NCI-H1930 (cell line): ENCODE measurements around the gene SEC23IP.
"Not testable (repeated sequence)": the region's sequence is repeated elsewhere in the genome, so short reads cannot be mapped to it uniquely, and the experiment has no call there.

Experiments
- DNase-seq, 2 experiments: peaks; one replicate each; lab custom pipeline; 2025; lab: John Stamatoyannopoulos, UW

Gene SEC23IP

DNA sequence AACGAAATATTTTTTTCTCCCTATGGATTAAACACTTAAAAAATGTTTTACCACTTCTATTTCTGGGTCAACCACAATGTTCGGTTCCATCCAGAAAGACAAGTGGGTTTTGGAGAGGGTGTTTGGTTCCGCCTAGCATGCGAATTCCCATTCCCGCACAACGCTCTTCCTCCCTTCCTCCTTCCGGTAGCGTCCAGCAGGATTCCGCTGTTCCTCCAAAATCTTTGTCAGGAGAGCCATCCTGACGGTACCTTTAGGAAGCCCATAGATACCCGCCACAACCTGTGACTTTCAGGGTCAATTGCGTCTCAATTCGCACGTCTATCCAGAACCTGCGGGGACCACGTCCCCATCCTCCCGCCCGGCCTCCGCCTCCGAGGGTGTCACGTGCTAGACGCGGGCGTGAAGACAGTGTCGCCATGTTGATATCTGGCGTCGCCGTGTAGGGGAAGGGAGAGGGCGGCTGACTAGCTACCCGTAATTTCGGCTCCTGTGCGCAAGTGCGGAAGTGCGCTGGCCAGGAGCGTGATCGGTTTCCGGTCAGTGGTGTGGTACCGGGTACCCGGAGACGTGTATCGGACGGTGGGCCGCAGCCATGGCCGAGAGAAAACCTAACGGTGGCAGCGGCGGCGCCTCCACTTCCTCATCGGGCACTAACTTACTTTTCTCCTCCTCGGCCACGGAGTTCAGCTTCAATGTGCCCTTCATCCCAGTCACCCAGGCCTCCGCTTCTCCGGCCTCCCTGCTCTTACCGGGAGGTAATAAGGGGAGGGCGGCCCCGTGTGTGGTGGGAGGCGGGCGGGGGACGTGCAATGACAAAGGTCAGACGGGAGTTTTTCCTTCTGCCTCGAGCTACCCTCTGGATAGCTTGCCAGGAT is at the start of gene SEC23IP:
Gene SEC23IP (plus strand): TSS at position 543 of the 878 bp plus-strand sequence. CDS start 53 bp downstream, at position 596.
- DNase-seq: peak; percentile 81 to 84

DNA sequence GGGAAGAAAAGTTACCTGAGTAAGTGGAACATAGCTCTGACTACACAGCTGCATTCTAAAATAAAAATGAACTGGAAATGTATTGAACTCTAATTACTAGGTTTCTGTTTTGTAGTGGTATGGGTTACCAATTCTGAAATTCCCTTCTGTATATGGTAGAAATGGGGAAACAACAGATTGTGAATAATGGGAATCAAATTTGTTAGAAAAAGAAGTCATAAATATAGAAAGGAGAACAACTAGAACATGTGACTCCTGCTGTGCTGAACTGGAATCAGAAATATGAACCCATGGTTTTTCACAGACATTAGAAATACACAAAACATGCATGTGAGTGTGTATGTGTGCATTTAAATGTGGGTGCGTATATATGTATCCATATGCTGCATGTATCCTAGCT is 46.9 kb upstream of the SEC23IP start:
- DNase-seq: no peak

DNA sequence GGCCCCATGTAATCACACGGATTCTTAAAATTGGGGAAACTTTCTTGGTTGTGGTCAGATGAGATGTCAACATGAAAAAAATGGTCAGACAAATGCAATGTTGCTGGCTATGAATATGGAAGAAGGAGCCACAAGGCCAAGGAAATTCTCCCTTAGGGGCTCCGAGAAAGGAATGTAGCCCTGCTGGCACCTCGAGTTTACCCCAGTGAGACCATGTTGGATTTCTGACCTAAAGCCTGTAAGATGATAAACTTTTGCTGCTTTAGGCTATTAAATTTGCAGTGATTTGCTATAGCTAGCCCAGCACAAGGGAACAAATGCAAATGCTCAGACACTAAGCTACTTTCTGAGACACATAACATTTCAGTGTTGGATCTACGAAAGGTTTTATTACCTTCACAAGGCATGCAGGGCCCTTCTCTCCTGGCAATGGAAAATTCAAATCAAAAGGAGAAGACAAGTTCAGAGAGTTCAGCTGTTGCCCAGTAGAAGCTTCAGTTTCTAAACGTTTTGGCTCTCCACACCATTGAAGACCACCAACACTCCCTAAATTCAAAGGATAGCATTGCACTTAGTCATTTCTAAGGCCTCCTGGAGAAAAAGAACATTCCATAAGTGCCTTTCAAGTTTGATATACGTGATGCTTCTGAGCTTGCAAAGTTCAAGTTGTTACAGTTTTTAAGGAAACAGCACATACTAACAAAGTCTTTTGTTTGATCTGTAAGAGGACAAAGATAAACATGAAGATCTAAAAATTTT is 43.3 kb upstream of the SEC23IP start:
- no peak for DNase-seq

DNA sequence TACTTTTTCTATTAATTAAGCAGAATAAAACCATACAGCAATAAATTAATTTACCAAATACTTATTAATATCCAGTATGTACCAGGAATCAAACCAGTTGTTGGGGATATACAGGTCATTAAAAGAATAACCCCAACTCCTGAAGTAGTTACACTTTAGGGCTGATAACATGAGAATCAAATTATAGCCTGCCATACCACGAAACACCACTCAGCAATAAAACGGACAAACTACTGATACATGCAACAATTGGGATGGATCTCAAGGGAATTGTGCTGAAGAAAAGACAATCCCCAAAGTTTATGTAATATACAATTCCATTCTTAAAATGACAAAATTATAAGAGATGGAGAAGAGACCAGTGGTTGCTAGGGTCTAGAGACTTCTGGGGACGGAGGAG is 42.6 kb upstream of the SEC23IP start:
- no peak for DNase-seq

DNA sequence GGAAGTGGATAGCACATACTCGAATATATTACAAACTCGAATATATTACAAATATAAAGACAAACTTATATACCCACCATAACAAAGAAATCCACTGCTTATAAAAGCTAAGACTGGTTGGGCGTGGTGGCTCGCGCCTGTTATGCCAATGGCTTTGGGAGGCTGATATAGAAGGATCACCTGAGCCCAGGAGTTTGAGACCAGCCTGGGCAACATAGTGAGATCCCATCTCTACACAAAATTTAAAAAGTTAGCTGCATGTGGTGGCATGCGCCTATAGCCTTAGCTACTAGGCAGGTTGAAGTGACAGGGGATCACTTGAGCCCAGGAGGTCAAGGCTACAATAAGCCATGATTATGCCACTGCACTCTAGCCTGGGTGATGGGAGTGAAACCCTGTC is 40.3 kb upstream of the SEC23IP start:
- DNase-seq: no peak

DNA sequence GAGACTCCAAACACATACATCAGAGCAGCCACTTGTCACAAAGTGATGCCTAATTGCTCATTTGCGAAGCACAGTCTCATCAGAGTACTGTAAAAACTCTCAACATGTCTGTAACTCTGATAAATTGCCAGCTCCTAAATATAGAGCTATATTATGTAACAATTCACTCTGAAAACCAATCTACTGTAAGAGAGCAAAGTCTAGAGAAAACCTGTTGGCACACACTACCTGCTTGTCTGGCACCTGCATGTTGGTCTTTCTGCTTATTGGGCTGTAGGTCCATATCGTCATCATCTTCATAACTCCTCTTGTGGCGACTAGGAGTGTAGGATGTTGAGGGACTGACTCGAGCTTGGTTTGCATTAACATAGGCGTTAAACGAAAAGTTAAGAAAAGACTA is 39.7 kb upstream of the SEC23IP start:
- no peak for DNase-seq

DNA sequence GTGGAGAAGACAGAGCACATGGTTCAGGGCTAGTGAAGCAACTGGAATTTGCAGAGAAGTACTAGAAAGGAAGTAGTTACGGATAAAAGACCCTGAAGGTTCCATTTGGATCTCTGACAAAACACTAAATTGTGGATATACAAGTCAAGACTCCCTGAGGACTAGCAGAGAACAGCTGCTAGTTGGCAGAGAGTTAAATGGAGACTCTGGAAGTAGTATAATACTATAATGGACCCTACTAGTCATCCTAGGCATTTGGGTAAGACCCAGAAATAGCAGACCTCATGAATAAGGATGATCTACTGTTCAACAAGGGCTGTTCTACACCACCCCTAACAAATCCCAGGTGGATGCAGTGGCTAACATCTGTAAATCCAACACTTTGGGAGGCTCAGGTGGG is 39.0 kb upstream of the SEC23IP start:
- DNase-seq: no peak

DNA sequence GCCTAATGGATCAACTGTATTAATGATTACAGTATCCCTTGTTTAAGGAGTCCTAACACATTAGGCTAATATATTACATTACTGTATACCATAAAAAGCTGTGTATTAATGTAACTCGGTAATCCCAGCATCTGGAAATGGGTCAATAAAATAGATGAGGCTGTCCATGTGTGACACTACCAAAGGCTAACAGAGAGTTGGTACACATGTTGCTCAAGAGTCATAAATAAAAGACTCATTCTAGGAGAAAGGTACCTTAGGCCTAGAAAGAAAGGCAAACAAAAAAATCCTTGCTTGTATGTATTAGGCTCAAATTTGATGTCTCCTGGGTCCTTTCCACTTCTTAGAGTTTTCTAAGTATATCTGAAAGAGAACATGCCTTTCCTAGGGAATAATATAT is 34.5 kb upstream of the SEC23IP start:
- DNase-seq: no peak

DNA sequence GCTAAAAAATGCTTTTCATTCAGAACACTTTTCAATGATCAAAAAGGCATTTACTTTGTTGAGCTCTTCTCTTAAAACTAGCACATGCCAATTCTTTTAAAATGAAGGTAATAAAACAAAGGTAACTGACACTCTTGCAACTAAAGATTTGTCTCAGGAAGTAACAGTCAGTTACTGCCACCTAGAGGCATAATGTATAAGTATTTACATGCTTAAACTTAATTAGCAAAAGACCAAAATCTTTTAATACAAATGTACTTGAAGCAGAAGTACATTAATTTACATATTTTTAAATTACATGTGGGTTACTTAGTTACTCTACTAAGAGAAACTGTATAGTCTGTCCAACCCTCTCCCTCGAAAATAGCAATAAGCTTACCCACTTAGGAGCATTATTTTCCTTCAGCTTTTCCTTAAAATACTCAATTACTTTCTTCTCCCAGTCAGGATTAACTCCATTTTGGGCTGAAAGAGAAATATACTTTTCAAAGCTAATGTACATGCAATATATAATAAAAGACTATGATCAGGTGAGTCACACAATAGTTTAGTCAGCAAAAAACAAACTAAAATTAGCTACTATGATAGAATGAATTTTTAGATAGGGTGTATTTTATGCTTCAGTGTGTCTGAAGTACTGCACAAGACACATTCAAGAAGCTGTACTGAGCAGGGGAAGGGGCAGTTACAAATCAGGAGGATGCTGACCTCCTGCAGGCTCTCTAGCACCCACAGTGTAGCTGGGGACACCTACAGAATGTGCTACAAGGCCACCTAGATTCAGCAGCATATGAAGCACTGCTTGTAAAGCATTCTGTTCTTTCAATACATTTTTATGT is 32.9 kb upstream of the SEC23IP start:
- no peak for DNase-seq

DNA sequence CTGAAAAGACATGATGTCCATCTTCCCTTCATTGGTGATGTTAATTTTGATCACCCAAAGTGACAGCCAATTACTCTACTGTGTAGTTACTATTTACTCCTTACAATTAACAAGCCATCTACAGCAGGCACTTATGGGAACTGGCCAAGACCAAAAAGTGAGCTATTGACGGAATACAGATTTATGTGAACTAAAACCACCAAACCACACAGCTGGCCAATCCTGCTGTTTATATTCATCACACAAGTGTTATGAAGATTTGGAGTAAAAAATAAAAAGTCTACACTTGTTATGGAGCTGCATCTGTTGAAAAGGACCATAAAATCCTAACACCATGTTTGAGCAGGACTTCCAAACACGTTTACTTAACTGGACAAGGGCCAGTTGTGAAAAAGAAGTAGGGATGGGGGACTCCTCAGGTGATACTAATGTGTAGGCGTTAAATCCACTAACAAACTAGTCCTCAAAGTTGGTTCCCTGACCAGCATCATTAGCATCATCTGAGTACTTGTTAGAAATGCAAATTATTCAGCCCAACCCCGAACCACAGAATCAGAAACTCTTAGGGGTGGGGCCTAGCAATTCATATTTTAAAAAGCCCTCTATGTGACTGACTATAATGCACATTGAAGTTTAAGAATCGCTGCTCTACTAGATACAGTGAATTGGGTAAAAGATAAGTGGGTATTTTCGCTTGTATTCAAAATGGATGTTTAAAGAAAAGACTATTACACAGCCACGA is 31.5 kb upstream of the SEC23IP start:
- no peak for DNase-seq

DNA sequence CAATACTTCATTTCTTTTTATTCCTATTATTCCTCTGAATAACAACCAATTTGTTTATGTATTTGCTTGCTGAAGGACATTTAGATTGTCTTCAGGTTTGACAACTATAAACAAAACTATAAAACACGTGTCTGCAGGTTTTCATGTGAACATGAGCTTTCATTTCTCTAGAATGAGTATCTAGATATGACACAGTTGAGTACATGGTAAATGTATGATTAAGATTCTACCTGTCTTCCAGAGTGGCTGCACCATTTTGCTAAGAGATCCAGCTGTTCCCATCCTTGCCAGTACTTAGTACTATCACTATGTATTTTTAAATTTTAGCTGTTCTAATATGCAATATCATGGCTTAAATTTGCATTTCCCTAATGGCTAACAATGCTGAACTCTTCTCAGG is 30.0 kb upstream of the SEC23IP start:
- DNase-seq: no peak

DNA sequence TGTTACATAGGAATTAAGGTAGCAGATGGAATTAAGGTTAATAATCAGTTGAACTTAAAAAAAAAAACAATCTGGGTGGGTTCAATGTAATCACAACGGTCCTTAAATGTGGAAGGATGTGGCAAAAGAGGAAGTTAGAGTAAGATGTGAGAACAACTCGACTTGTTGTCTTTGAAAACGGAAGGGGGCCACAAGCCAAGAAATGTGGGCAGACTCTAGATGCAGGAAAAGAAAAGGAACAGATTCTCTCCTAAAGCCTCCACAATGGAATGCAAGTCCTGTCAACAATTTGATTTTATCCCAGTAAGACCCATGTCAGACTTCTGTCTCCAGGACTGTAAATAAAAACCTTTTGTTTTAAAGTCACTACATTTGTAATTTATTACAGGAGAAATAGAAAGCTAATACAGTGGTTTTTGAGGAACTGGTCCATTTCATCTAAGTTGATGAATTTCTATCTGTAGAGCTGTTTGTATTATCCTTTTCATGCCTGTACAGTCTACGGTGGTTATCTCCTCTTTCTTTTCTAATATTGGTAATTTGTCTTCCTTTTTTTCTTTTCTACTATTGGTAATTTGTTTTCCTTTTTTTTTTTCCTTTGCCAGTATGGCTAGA is 28.5 kb upstream of the SEC23IP start:
- no peak for DNase-seq

DNA sequence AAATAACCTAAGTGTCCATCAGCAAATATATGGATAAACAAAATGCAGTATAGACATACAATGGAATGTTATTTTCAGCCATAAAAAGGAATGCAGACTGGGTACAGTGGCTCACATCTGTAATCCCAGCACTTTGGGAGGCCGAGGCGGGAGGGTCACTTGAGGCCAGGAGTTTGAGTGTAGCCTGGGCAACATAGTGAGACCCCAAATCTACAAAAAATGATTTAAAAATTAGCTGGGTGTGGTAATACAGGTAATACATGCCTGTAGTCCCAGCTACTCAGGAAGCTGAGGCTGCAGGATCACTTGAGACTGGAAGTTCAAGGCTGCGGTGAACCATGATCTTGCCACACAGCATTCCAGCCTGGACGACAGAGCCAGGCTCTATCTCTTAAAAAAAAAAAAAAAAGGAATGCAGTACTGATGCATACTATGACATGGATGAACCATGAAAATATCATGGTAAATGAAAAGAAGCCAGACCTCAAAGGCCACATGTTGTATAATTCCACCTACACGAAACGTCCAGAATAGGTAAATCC is 26.8 kb upstream of the SEC23IP start:
- no peak for DNase-seq

DNA sequence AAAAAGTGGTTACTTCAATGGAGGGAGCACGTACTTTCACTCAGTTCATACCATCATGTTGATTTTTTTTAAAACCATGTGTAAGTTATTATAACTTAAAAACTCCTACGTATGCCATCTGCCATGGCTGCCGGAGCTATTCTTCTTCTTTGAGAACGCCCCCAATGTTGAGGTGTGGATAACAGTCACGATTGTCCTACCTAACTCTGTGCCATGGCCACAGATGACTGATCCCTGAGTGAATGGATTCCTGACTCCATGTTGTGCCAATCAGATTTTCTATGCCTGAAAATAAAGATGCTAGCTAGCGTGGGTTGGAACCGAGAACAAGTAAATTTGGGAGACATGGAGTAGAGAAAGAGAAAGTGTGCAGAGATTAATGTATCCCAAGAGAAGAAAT is 25.2 kb upstream of the SEC23IP start:
- DNase-seq: no peak

DNA sequence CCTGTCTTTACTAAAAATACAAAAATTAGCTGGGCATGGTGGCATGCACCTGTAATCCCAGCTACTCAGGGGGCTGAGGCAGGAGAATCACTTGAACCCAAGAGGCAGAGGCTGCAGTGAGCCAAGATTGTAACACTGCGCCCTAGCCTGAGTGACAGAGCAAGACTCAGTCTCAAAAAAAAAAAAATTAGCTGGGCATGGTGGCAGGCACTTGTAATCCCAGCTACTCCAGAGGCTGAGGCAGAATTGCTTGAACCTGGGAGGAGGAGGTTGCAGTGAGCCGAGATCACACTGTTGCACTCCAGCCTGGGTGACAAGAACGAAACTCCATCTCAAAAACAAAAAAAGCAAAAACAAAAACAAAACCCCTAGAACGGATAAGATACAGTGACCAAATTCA is 23.1 kb upstream of the SEC23IP start:
- not testable (repeated sequence) for DNase-seq

DNA sequence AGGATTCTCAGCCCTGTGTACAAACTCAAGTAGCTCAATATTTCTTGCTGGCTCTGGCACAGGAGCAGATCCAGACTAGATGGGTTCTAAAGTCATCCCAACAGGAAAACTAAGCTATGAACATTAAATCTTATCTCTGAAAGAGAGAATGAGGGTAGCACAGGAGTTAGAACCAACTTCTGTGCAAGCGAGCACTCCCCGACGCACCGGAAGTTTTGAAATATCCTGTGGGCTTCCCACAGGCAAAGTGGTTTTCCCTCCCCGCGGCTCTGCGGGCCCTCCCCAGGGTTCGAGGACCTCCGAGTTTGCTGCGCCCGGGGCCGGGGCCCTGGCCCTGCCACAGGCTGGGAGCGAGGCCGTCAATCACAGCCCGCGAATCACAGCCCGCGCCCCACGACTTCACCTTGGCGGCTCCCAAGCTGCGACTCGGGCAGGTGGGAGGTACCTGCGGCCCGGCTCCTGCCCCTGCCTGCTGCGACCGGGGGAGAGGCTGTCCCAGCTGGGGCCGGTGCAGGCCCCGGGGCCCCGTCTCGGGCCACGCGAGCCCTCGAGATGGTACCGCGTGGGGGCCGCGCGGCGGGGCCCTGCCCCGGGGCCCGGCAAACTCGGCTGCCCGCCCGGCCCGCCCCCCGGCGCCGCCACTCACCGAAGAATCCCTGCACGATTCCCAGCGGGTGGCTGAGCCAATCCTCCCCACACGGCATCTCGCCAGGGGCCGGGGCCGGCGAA is 20.5 kb upstream of the SEC23IP start:
- no peak for DNase-seq

DNA sequence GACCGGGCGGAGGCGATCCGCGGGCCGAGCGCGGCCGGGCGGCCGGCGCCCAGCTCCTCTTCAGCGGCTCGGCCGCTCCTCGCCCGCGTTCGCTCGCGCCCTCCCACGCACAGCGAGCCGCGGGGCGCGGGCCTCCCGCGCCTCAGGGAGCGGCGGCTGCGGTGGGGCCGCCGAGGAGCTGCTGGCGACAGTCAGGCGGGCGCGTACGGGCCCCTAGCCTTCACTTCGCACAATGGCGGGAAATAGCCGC is 20.0 kb upstream of the SEC23IP start, which contains the start of gene MCMBP:
Gene MCMBP (minus strand): TSS at position 234 of the 250 bp plus-strand sequence. CDS start 259 bp downstream, outside the sequence.
- no peak for DNase-seq

DNA sequence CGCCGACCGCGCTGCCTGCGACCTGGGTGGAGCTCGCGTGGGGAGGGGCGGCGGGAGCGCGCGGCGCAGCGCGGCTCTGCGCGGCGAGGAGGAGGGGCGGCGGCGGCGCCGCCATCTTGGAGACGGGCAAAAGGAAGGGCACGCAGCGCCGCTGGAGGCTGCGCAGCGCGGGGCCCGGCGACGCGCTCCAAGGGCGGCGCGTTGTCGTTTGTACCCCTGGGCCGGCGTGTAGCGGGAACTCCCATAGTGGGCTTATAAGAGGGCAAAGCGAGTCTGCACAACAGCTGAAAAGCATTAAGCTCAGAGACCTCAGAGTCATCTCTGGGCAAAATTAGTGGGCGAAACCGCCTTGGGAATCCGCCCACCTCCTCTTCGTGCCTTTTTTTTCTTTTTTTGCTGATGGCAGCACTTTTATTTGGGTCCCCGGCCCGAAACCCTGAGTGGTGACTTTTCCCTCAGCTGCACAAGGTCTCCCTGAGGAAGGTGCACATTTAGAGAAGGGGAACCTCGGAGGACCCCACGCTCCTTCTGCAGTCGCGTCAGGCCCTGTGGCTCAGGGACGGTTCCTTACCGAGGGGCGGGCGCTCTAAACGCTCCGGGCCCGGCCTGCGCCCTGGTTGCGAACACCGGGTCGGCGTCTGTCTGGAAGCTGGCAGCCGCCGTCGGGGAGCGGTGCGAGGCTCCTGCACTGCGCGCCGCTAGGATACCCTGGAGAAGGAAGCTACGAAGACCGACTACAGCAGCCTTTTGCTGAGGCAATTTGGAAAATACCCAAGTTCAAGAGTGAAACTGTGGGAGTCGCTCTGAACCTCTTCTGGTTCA is 19.5 kb upstream of the SEC23IP start:
- DNase-seq: peak; percentile 56 to 75

DNA sequence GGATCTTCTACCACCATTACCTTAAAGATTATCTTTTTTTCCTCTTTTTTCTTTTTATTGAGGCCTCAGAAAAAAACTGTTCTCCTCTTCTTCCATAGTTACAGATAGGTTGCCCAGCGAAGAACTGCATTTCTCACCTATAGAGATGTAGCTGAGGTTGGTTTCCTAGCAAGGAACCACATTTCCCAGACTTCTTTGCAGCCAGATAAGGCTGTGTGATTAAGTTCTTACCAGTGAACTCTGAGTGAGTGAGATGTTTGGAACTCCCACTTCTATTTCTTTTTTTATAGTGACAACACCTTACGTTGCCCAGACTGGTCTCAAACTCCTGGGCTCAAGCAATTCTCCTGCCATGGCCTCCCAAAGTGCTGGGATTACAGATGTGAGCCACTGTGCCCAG is 14.0 kb upstream of the SEC23IP start:
- no peak for DNase-seq
